ENCODE measurements around the gene TMCC2. TPM values are rescaled to one million over a fixed set of nuclear protein-coding genes. Genes with fewer than 3 reads are reported as not detected.
A peak's percentile ranks its signal among the peaks of the same experiment; 100 is the strongest.

The TMCC2 gene
- total RNA-seq, 1 experiment from 2014 or later = 2.7 TPM

- TF ChIP-seq ZFX (IDR thresholded peaks at IDR 0.05) (peak; percentile 17; the same call in 1 of the 2 replicates), FOSL1 (IDR thresholded peaks at IDR 0.05; ENCODE audit: low read depth) (no peak), MAX (IDR thresholded peaks at IDR 0.05) (peak; percentile 94), CBX3 (IDR thresholded peaks at IDR 0.05; ENCODE audit: low read depth) (peak; percentile 71), POLR2A (IDR thresholded peaks at IDR 0.05; ENCODE audit: borderline replicate concordance, extremely low read depth, insufficient read depth, insufficient read length) (peak; percentile 68), CEBPB (IDR thresholded peaks at IDR 0.05; ENCODE audit: low read depth) (no peak), ZBTB33 (IDR thresholded peaks at IDR 0.05; ENCODE audit: extremely low read depth, insufficient replicate concordance, low read length) (no peak), YY1 (IDR thresholded peaks at IDR 0.05; ENCODE audit: extremely low read depth, insufficient replicate concordance, low read depth, low read length) (no peak), ELF1 (IDR thresholded peaks at IDR 0.05; ENCODE audit: borderline replicate concordance, low read depth) (no peak), EGR1 (IDR thresholded peaks at IDR 0.05; ENCODE audit: low read depth) (no peak), ATF3 (IDR thresholded peaks at IDR 0.05) (no peak), SIN3A (IDR thresholded peaks at IDR 0.05; ENCODE audit: low read depth) (peak; percentile 60), SP1 (IDR thresholded peaks at IDR 0.05; ENCODE audit: low read depth) (peak; percentile 80), JUND (IDR thresholded peaks at IDR 0.05) (no peak), POLR2AphosphoS5 (IDR thresholded peaks at IDR 0.05; ENCODE audit: low read depth, low read length) (peak; percentile 90)
These were observed 93.6 kb downstream of the TMCC2 start, which contains the start of gene NUAK2 (continued) for GRCh38 chr1:205321162-205321958.
